SKM-1 treated with dmso at 0.1 percent for 144 hours (cell line): ENCODE measurements around the gene PRR3.

Source experiments
- DNase-seq: peaks from one replicate; lab custom pipeline; 2025; ENCODE audit not compliant: unreplicated experiment; lab: John Stamatoyannopoulos, UW

PRR3 gene

DNA sequence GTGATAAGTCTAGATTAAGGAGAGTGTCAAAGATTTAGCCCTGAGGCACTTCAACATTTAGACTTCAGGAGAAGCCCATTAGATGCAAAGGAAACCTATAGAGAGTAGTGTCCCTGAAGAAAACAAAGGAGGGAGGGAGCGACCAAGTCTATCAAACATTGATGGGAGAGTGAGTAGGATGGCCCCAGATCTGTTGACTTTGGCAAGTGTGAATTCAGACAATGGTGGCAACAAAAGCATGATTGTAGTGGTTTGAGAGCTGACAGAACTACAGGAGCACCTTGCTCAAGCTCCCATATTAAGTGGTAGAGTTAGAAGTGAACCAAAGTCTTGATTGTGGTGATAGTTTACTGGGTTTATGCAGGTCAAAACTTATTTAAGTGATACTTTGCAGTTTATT is 13.2 kb downstream of the PRR3 start:
- DNase-seq: no peak

DNA sequence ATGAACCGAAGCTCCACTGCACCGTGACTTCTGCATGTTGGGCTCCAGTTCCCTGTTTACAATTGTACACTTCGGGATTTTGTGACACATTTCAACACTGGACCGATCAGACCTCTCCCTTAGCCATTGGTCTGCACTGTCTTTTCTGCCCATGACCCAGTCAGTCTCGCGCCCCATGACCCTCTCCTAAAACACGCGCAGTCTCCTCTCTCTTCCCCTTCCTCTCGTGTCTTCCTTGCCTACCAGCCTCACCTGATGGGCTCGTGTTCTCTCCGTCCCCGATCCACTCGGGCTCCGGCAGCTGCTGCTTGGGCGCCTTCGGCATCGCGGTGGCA is 13.6 kb downstream of the PRR3 start:
- peak; percentile 33 for DNase-seq

DNA sequence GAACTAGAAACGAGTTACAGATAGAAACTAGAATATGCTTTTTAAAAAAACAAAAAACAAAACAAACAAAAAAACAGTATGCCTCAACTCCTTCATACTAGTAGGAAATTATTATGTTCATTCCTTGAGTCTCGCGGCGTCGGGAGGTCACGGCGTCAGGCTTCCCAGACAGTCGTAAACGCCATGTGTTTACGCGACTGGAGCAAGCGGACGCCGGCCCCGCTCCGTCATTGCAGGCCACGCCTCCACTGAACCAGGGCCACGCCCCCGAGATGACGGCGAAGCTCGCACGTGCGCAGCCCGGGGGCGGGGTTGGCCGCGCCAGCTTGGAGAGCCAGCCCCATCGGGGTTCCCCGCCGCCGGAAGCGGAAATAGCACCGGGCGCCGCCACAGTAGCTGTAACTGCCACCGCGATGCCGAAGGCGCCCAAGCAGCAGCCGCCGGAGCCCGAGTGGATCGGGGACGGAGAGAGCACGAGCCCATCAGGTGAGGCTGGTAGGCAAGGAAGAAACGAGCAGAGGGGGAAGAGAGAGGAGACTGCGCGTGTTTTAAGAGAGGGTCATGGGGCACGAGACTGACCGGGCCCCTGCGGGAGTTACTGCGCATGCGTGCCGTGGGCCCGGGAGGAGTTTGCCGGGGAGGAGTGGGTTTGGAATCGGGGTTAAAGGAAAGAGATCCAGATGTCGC is 14.1 kb downstream of the PRR3 start, which contains the start of gene ABCF1:
Gene ABCF1 (plus strand): TSS at position 368 of the 687 bp plus-strand sequence. CDS start 46 bp downstream, at position 414.
- DNase-seq: peak; percentile 93

DNA sequence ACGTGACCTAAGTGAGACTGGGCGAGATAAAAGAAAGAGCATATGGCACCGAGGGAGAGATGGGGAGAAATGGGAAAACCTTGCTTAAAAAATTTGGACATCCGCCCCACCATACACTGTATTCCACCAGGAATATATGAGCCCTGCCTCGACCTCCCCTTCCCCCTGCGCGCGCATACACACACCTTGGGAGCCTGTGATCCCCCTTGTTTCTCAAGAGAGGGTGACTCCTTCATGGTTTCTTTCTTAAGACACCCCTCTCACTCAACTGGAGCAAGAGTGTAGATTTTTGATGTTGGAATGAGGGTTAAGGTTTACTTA is 14.6 kb downstream of the PRR3 start:
- DNase-seq: no peak

DNA sequence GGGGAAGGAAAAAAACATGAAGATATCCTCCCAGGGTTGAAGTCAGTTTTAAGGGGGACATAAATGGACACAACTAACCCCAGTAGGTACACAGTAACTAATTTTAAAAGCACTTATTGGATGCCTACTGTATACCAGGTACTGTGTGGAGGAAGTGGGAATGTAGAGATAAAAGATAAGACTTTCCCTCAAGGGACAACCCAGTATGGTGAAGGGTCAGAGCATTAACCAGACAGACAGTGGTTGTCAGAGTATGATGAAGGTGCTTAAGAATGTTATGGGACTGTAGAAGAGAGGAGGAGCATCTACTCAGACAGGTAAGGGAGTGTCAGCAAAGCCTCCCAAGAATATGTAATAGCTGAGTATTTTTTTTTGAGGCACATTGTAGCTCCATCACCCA is 15.1 kb downstream of the PRR3 start:
- DNase-seq: no peak

DNA sequence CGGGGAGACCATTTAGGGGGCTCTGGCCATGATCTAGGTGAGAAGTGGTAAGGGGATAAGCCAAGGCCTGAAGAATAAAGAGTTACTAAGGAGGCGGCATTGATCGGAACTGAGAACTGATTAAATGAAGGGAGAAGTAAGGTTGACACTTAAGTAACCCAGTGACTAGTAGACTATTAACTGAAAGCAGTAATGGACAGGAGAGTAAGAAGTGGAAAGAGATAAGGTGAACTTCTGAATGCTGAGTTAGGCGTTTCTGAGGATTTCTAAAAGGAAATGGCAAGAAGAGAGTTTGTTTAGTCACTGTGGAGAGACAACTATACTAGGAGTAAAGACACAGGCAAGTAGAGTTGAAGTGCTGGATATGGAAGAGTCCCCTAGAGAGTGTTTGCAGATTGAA is 16.0 kb downstream of the PRR3 start:
- no peak for DNase-seq

DNA sequence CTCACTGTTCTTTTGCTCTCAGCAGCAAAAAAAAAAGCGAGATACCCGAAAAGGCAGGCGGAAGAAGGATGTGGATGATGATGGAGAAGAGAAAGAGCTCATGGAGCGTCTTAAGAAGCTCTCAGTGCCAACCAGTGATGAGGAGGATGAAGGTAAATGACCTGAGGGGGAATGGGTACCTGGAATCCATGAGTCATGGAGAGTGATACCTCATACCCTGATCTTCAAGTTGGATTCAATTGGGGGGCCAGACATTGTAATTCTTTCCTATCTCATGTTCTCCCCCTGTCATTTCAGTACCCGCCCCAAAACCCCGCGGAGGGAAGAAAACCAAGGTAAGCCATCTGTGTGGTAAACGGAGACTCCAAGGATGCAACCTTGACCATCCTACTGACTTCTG is 21.0 kb downstream of the PRR3 start:
- DNase-seq: no peak

DNA sequence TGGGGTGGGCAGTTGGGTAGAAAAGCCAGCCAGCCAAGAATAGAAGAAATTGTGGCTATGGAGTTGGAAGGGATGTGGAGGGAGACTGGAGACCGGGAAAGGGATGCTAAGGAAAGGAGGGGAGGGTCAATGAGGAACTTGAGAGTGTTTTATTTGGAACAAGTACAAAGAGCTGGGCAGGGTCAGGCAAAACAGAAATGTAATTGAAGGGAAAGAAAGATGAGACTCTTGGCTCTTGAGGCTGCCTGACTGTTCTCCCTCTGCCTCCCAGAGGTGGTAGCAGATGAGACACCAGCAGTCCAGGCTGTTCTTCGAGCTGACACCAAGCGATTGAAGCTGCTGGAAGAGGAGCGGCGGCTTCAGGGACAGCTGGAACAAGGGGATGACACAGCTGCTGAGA is 26.8 kb downstream of the PRR3 start:
- no peak for DNase-seq

DNA sequence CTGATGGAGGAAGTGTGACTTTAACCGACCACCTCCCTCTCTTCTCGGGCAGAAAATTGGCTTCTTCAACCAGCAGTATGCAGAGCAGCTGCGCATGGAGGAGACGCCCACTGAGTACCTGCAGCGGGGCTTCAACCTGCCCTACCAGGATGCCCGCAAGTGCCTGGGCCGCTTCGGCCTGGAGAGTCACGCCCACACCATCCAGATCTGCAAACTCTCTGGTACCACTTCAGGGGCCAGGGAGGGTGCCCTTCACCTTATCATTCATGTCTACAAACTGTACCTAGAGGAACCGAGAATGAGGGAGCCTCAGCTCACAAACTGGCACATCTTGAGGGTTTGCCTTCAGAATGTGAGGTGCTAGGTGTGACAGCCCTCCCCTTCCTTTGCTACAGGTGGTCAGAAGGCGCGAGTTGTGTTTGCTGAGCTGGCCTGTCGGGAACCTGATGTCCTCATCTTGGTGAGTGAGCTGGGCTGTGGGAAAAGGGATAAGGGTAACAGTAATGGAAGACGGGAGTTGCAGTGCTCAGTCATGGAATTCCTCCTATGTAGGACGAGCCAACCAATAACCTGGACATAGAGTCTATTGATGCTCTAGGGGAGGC is 32.8 kb downstream of the PRR3 start:
- DNase-seq: no peak

DNA sequence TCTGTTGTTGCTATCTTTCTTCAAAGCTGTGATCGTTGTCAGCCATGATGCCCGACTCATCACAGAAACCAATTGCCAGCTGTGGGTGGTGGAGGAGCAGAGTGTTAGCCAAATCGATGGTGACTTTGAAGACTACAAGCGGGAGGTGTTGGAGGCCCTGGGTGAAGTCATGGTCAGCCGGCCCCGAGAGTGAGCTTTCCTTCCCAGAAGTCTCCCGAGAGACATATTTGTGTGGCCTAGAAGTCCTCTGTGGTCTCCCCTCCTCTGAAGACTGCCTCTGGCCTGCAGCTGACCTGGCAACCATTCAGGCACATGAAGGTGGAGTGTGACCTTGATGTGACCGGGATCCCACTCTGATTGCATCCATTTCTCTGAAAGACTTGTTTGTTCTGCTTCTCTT is 33.4 kb downstream of the PRR3 start:
- no peak for DNase-seq

DNA sequence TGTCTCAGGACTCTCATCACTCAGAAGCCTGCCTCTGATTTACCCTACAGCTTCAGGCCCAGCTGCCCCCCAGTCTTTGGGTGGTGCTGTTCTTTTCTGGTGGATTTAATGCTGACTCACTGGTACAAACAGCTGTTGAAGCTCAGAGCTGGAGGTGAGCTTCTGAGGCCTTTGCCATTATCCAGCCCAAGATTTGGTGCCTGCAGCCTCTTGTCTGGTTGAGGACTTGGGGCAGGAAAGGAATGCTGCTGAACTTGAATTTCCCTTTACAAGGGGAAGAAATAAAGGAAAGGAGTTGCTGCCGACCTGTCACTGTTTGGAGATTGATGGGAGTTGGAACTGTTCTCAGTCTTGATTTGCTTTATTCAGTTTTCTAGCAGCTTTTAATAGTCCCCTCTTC is 33.9 kb downstream of the PRR3 start:
- DNase-seq: no peak

DNA sequence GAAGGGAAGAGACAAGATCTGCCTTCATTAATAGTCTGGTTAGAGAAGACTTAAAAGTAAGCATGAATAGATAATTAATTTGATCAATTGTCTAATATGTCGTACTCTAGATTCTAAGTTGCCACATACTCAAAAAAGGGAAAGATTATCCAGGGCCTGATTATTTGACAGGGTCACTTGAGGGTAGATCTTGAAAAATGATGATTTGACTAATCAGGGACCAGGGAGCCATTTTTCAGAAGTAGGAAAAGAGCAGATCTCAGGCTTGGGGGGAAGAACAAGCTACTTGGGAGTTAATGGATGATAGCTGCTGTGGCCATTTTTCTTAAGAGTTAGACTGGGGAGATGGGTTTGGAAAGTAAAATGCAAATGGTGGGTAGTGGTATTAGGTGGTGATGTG is 35.2 kb downstream of the PRR3 start:
- no peak for DNase-seq

DNA sequence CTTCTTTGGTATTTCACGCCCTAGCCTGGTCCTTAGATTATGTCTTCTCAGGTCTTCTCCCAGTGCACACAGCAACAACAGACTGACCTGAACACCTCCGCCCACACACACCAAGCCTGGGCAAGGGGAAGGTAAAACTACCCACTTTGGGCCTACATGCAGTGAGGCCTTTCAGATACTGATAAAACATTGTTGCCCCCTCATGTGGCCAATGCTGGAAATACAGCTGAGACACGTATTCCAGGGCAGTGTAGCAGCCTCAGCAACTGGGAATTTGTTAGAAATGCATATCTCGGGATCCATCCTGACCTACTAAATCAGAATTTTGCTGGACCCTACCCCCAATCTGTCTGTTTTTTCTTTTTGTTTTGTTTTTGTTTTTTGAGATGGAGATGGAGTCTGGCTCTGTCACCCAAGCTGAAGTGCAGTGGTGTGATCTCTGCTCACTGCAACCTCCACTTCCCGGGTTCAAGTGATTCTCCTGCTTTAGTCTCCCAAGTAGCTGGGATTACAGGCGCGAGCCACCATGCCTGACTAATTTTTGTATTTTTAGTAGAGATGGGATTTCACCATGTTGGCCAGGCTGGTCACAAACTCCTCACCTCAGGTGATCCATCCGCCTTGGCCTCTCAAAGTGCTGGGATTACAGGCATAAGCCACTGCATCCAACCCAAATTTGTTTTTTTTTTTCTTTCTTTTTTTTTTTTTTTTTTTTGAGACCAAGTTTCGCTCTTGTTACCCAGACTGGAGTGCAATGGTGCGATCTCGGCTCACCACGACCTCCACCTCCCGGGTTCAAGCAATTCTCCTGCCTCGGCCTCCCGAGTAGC is 40.4 kb downstream of the PRR3 start:
- peak; percentile 56 for DNase-seq

DNA sequence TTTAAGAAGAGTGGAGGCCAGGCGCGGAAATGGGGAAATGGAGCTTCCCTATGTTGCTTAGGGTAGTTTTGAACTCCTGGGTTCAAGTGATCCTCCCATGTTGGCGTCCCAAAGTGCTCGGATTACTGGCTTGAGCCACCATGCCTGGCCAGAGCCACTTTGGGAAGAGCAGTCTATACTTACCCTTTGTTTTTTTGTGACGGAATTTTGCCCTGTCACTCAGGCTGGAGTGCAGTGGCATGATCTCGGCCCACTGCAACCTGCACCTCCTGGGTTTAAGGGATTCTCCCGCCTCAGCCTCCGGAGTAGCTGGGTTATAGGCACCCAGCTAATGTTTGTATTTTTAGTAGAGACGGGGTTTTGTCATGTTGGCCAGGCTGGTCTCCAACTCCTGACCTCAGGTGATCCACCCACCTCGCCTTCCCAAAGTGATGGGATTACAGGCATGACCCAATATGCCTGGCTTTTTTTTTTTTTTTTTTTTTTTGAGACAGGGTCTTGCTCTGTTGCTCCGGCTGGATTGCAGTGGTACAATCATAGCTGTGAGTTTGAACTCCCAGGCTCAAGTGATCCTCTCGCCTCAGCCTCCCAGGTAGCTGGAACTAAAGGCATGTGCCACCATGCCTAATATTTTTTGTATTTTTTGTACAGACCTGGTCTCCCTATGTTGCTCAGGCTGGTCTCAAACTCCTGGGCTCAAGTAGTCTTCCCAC is 42.0 kb downstream of the PRR3 start:
- DNase-seq: no peak

DNA sequence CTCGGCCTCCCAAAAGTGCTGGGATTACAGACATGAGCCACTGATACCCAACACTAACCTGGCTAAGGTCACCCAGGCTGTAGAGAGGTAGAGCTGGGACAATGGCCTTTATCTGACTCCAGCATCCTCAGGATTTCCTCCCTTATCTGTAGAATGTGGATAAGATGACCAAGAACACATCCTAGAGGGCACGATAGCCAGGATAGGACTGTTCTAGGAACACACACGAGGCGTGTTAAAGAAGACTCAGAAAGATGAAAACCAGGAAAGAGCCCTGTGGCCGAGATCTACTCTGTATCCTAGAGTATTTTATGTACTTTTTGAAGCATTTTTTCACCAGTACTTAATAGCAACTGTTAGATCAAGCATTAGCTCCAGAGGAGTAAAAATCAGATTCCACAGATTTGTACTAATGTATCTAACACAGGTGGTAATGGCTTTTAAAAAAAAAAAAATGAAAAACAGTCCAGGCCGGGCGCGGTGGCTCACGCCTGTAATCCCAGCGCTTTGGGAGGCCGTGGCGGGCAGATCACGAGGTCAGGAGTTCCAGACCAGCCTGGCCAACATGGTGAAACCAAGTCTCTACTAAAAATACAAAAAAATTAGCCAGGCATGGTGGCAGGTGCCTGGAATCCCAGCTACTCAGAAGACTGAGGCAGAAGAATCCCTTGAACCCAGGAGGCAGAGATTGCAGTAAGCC is 42.7 kb downstream of the PRR3 start:
- DNase-seq: no peak

DNA sequence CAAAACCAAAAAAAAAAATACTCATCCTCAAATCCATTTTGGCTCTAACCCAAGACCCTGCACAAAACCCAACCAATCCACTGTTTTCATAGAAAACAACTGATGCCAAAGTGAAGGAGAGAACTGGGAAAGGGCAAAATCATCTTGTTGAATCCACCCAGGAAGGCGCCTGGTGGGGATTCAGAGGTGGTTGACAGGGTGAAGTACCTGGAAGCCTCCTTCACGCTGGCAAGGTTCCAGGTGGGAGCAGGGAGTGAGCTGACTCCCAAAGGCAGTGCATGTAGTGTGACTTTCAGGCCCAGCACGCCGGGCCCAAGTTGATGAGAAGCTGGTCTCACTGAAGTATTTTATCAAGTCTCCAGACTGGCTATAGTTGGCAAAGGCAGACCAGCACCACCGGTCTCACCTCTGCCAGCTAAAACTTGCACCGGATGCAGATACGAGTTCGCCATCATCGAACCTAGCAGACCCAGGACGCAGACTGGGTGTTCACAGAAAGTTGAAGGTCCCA is 43.4 kb downstream of the PRR3 start:
- DNase-seq: no peak

DNA sequence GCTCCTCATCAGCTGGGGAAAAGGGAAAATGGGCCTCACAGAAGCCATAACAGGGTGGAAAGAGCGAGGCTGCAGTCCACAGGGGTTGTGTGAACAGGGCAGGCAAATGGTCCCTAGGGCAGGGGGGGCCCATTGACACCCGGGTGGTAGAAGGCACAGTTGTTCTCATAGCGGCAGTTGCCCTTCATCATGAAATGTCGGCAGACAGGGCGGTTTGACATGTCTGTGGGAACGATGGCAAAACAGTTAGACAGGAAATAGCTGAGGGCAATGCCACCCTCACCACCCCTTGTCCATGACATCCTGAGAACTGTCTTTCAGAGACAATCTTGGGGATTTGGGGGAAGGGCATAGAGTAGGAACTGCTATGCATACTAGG is 44.3 kb downstream of the PRR3 start:
- DNase-seq: no peak

DNA sequence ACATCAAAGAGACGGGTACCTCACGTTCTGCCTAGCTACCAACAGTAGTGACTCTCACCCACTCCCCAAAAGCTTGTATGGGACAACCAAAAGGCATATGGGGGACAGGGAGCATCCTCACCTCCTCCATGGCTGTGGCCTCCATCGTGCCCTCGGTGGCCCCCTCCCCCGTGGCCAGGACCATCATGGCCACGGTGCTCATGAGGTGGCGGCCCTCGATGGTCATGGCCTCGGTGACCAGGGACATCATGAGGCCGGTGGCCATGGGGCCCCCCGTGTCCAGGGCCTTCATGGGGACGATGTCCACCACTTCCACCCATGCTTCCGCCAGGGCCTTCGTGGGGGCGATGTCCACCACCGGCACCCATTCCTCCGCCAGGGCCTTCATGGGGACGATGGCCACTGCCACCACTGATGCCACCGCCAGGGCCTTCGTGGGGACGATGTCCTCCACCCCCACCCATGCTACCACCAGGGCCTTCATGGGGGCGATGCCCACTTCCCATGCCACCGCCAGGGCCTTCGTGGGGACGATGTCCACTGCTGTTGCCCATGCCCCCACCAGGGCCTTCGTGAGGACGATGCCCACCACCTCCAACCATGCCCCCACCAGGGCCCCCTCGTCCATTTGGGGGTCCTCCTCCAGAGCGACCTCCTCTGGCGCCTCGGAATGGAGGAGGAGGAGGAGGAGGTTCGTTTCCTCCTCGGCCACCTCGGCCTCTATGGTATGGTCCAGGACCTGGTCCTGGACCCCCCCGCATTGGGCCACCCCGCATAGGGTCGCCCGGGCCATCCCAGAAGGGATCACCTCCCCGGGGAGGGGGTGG is 44.9 kb downstream of the PRR3 start:
- no peak for DNase-seq

DNA sequence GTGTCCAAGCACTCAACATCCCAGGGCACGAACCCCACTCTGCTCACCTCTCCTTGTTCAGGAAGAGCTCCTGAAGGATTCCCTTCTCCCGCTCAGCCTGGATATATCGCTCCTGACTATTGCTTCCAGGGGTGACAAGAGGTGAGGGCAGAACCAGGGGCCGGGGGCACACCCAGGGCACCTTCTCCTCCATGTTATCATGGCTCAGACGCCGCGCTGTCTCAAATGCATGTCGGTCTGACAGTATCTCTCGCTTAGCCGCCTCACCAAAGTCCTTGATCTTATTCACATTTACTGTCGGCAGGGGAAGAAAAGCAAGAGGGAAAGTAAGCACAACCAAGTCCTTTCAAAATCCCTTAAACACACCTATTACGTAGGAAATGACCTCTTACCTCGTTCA is 46.9 kb downstream of the PRR3 start:
- DNase-seq: no peak

DNA sequence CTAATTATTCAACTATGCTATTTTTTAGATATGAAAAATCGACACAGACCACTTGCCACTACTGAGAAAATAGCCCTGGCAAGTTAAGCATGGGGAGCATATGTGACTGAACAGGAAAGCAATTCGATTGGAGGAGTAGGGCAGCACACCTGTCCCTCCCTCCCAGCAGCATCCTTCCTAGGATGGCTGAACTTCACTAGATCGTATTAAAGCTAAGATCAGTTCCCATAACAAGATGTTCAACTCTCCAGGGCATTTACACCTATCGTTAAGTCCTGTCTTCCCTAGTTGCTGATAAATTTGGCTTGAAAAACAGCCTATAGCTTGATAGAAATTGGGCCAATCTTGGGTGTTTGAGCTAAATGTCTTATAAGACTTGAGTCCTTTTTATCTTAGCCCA is 53.0 kb downstream of the PRR3 start:
- DNase-seq: no peak
